SKM-1 (cell line): ENCODE measurements around the gene NOTCH1.

Experiments
- DNase-seq: peaks from one replicate; lab custom pipeline; 2025; ENCODE audit not compliant: unreplicated experiment; lab: John Stamatoyannopoulos, UW

The NOTCH1 gene

DNA sequence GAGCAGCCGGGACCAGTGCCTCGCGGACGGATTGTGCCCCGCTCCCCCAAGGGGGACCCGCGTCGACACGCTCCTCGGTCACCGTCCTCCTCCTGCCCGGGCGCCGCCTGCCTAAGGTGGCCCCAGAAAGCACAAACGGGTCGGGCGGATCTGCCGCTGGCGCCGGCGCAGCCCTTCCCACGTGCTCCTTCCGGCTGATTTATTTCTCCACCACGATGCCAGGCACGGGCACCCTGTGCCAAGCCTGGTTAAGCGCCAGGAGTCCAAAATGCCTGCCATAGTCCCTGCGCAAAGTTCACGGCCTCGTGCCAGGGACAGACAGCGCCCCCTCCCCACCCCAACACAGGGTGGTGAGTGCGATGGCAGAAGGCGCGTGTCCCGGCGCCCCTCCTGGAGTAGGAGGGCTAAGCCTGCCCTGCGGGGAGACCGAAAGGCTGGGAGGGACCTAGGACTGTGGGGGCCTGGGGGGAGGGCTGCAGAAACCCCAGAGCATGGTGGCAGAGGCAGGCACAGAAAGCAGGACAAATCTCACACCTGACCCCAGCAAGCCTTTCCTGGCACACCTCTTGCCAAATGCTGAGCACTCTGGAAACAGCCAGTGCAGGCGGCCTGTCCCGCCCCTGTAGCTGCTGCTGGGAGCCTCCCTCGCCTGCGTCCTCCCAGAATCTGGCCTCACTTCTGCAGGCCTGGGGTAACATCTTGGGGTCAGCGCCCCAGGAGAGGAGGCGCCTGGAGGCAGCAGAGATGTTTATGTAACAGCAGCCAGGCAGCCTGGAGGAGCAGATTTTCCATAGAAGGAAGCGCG lies 1.1 kb upstream of the NOTCH1 start:
- DNase-seq = no peak

DNA sequence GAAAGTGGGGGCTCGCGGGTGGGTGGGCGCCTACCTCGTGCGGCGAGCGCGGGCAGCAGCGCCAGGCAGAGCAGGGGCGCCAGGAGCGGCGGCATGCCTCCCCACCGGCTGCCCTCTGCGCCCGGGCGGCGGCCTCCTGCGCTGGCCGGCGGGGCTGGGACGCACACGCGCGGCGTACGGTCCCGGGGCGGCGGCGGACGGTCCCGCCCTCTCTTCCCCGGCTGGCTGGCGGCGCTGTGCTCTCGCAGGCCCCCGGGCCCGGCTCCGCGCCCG lies 220 bp downstream of the NOTCH1 start:
- DNase-seq = no peak

DNA sequence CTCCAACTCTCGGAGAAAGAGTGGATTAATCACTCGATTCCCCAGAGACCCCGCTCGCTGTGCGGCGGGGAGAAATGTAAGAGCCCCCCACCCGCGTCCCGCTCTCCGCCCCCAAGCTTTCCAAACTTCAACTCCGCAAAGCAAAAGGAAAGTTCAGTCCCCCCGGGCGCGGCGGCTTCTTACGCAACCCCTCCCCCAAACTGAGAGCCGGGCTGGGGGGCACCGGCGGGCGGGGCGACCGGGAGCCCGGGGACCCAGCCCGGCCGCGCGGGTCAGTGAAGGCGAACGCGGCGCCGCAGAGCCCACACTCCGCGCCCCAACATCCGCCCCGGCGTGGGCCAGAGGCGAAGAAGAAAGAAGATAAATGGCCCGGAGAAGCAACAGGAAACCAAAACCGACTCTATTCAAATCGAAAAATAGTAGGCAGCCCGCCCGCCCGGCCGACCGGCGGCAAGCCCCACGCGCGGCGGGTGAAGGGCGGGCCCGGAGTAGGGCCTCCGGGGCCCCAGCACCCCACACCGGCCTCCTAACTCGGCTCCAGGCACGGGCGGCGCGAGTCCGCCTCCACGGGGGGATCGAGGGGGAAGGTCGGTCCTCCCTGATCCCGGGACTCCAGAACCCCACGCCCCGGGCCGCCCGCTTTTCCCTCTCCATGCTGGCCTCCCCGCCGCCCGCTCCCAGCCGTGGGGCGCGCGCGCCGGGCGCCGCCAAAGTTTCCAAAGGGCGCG lies 720 bp downstream of the NOTCH1 start:
- no peak for DNase-seq

DNA sequence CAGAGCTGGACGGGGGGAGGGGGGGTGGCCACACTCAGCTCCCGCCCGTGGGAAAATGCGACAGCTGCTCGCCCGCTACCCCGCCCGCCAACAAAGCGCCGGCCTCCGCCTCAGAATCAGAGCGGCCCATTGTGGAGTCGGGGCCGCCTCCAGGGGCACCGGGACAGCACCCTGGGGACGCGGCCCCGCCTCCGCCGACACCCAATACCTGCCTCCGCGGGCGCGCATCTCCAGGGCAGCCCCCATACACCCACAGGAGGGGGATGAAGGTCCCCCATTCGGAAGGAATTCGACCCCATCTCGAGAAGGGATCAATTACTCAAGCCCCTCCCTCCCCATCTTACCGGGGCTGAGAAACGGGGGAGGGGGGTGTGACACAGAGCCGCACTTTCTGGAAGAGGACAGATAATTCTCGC lies 1.3 kb downstream of the NOTCH1 start:
- no peak for DNase-seq

DNA sequence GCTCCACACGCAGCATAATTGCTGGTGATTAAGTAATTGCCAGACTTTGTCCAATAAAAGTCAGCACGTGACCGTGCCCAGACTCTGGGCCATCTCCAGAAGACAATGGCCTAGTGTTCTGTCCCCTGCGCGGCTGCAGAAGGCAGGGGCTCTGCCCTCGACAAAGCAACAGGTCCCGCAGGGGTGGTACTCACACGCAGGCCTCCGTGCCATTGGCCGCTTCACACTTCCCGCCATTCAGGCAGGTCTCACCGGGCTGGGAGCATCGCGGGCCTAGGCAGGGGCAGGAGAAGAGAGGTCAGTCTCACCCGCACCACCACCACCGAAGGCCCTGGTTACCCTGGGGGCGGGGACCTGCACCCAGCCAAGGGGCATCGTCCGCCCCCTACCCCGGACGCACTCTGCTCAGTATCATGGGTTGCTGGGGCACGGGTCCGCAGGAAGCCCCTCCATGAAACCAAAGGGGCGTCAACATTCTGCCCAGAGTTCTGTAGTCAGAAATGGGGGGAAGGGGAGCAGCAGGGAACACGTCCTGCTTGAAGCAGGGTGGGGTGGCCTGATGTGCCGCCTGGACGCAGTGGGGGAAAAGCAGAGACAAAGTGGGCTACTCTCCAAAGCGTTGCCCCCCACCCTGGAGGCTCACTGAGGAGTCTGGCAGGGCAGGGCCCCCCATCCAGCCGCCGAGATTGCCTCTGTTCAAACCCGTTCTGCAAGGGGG lies 1.9 kb downstream of the NOTCH1 start:
- no peak for DNase-seq

DNA sequence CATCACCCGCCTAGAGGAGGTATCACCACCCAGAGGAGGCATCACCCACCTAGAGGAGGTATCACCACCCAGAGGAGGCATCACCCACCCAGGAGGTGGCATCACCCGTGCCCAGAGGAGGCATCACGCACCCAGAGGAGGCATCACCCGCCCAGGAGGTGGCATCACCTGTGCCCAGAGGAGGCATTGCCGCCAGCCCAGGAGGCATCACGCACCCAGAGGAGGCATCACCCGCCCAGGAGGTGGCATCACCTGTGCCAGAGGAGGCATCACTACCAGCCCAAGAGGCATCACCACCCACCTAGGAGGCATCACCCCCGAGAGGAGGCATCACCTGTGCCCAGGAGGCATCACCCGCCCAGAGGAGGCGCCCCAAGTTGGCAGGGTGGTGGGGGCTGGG lies 2.6 kb downstream of the NOTCH1 start:
- no peak for DNase-seq

DNA sequence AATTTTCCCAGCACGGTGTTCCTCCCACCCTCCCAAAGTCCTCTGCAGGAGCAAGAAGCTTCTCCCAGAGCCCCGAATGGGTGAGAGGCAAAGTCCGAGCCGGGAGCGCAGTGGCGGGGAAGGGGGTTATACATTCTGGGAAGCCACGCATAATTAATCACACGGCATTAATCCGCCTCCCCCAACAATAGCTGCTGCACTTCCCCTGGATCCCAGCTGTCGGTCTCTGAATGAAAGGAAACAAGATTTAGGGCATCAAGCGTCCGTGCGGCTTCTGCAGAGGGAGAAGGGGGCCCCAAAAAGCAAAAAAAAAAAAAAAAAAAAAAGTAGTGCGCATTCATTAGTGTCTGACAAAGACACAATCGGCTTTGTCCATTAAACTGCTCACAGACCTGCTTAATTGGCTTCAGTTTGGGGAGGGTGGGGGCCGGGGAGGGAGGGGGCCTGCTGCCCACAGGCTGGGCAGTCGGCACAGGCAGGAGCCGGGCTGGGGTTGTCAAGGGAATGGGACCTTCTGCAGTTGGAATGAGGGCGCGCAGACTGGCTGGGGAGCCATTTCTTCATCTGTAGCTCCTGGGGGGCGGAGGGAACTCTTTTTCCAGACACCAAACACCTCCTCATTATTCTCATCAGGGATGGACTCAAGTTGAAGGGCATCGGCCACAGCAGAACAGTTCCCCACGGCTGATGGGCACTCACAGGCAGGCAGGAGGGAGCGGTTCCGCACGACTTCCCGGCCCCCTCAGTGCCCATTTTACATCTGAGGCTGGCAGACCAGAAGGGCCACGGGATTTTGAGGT lies 3.4 kb downstream of the NOTCH1 start:
- DNase-seq = no peak

DNA sequence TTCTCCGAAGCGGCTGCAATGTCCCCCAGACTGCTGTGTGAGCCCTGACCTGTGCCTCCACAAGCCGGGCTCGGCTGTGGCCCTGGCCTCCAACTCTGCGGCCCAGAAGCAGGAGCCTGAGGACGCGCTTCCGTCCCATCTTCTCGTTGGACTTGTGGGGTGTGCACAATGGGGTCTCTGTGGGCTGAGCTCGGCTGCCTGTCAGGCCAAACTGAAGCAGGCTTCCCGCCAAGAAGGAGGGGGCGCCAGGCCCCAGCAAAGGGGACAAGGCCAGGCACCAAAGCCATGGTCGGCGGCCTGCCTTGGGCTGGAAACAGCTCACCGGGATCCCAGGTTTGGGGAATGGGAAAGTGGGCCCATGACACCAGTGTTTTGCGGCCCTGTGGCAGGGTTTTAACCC lies 4.1 kb downstream of the NOTCH1 start:
- no peak for DNase-seq

DNA sequence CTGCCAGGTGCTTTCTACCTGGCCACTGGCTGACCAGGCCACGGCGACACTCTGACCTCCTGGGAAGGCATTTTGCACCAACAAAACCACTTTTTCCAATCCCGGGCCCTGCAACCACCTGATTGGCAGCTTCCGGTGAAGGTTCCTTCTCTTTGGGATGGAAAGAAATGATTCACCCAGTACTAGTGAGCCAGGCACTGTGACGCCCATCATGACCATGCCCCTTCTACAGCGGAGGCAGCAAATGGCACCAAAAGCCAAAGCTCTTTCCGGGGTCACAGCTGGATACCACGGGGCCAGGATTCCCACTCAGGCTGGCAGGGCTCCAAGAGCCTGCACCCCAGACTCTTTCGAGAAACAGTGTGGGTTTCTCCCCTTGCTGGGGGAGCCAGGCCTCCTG lies 4.7 kb downstream of the NOTCH1 start:
- DNase-seq = no peak

DNA sequence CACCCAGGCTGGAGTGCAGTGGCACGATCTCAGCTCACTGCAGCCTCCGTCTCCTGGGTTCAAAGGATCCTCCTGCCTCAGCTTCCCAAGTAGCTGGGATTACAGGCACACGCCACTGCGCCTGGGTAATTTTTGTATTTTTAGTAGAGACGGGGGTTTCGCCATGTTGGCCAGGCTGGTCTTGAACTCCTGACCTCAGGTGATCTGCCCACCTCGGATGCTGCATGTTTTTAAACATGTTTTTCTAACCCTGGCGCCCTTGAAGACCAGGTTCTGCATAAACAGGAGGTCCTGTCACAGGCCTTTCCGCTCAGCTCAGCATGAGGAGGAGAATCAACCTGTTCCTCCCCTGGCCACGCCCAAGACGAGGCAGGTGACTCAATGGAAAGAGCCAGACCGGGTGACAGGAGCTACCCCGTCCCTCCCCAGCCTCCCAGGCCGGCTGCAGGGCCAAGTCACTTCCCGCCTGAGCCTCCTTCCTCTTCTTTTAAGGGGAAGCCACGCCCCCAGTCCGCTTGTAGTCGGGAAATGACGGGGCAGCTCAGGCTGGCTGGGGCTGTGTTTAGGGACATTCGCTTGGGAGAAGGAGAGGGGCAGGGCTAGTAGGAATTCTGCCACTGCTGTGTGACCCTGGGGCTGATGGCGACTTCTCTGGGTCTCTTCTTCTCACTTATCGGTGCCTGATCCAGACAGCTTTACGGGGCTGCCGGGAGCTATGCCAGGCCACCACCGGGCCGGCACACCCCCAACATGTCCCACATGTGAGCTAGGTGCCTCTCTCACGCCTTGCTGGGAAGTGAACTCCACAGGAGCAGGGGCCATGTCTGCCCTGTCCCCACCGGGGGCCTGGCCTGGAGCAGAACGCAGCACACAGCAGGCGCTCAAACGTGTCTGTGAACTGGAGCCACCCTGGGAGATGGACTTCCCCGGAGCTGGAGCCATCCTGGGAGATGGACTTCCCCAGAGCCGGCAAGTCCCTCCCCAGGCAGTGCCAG lies 6.1 kb downstream of the NOTCH1 start:
- peak; percentile 98 for DNase-seq

DNA sequence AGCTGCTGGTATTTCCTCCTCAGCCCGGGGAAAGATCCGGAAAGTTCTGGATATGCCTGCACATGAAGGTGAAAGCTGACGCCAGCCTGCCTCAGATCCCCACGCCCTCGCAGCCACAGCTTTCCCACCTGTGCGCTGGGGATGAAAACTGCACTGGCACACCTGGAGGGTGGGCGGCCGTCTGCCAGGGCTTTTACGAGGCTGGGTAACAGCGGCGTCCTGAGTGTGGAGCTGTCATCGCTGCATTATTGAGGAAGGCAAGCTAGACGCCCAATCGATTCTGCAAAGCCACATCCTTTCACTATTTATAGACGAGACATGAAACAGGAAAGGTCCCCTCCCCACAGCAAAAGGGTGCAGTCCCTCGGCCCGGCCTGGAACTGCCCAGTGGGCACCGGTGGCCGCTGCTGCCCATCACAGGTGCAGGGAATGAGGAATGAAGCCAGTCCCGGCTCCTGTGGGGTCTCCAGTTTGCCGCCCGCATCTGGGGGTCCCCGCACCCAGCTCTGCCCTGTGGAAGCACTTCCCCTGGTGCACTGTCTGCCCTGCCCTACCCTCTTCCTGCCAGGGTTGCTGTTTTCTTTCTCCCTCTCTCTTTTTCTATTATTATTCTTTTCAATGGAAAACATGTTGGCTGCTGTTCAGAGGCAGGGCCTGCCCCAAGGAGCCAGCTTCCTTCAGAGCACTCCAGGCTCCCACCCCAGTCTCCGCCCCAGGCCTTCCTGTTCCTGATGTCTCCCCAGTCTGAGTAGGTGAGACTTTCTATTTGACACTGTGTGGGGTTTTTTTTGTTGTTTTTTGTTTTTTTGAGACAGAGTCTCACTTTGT lies 7.0 kb downstream of the NOTCH1 start:
- DNase-seq = peak; percentile 18

DNA sequence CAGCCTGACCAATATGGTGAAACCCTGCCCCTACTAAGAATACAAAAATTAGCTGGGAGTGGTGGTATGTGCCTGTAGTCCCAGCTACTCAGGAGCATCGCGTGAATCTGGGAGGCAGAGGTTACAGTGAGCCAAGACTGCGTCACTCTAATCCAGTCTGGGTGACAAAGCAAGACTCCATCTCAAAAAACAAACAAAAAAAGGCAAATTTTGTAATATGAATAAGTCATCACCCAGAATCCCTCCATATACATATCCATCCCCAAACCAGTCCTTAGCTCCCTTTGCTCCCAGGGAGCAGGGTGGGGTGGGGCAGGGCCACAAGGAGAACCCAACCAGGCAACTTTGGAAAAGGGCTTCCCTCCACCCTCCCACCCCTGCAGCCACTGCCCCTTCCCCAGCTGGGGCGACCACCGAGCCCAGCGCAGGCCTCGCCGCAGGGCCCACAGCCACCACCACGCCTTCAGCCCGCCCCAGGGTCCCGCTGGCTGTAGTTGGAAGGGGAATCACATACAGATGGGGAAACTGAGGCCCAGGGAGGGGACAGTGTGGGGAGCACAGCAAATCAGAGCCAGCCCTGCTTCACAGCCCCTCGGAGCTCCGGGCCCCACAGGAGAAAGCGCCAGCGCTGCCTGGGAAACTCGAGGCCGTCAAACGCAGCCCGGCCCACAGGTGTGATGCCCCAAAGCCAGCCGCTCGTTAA lies 7.8 kb downstream of the NOTCH1 start:
- DNase-seq = no peak

DNA sequence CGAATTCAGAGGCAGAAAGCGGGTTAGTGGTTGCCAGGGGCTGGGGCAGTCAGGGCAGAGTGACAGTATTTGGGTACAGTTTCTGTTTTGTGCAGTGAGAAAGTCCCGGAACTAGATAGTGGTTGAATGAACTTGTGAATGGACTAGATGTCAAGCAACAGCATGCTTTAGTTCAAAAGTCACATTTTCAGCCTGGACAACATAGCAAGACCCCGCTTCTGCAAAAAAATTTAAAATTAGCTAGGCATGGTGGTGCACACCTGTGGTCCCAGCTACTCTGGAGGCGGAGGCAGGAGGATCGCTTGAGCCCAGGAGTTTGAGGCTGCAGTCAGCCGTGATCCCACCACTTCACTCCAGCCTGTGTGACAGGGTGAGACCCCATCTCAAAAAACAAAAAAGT lies 8.4 kb downstream of the NOTCH1 start:
- DNase-seq = no peak

DNA sequence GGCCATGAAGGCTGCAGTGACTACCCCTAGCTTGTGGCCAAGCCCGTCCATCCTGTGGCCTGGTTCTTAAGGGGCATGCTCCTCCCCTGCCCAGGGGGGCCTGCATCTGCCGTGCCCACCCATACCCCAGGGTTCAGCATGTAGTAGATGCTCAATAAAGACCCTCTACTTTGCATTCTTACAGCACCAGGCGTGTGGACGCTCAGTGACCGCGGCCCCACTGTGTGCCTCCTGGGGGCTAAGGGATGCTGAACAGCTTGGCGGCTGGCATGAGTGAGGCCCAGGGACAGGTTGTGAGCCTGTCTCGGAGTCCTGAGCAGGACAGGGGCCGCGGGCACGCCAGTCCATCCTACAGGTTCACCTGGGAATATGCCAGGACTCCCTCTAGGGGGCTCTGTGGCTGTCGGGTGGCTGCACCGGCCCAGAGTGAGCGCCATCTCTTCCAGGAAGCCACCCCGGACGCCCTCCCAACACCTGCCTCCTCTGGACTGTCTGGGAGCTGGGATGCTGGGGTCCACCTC lies 9.1 kb downstream of the NOTCH1 start:
- DNase-seq = no peak

DNA sequence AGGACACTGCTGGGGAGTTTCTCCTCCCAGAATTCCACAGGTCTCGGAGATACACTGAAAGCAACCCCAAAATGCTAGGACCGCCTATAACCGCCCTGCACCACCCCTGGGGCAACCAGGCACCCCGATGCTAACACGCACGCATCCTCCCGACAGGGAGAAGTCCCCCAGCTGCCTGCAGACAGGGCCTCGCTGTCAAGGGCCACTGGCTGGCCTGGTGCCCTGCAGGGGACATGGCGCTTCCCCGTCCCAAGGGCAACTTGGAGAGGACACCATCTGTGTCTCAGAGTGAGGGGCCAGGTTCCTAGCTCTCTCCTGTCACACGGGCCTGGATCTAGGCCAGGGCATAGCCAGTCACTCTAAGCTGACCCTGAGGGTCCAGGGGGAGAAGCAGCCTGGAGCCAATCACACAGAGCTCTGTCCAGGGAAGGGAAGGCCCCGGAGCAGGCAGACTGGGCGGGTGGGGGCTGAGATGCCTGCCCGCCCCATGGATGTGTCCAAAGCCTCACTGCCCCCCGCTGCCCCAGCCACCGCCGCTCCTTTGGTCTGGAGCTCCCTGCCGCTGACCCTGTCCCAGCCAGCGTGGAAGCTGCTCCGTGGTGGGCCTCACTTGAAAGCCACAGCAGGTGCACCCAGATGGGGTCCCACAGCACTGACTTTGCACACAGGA lies 9.7 kb downstream of the NOTCH1 start:
- no peak for DNase-seq

DNA sequence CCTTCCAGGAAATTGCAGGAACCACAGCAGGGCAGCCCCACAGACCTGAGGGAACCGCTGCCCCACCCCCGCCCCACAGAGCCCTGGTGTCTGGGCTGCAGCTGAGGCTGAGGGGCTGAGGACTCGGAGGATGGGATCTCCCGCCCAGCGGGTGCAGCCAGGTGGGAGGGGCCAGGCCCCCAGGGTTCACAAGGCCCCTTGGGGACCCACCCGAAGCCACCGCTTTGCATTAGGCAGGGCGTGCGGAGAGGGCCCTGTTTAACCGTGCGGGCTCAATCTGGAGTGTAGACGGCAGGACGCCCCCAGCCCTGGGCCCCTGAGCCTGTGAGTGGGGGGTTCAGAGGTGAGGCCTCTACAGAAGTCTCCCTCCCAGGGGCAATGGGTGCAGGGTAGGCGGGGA lies 10.8 kb downstream of the NOTCH1 start:
- DNase-seq = no peak

DNA sequence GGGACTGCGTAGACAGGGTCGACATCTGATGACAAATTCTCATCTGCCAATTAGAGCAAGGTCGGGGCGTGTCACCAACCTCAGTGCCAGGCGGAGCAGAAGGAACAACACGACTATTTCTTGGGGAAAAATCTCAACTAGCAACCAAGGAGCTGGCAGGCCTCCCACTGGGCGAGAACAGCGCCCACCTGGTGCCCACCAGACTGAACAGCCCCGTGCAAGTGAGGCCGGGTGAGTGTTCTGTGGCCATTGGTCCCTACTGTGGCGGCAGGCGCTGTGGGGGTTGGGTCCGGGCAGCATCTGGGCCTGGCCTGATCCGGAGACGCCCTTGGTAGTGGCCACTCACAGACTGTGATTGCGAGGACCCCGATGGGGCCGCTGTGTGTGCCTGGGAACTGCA lies 11.5 kb downstream of the NOTCH1 start:
- DNase-seq = no peak

DNA sequence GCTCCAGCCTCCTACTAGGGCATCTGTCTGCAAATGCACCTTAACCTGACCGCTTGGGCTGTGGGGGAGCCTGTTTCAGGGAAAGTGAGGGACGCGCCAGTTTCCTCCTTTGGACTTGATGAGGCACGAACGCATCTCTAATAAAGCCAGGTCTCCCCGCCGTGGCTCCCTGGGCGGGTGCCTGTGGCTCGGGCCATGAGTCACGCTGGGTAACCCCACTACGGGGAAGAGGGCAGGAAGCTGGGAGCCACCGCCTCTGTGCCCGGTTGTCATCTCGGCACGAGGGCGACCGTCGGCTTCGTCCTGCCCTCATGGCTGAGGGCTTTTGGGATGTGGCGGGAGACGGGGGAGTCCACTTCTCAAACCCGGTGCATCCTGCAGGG lies 12.1 kb downstream of the NOTCH1 start:
- DNase-seq = no peak
